K562 (cell line): Measurements from ENCODE around the gene HGD. TPM values are rescaled to one million over a fixed set of nuclear protein-coding genes. Genes with fewer than 3 reads are reported as not detected.

Experiments used
- CBX5 ChIP-seq: IDR thresholded peaks from 2 replicates; pipeline ENCODE4 v1.6.1; 2014; ENCODE audit warnings: low read depth, borderline replicate concordance
- CSDE1 ChIP-seq, 2 experiments: fragments of 450-650 bp; IDR thresholded peaks; 2 replicates each; pipeline ENCODE4 v1.6.1; 2016; ENCODE audit warnings: mild to moderate bottlenecking in 1 of 2
- E2F5 ChIP-seq: sonication (generic); formaldehyde crosslinking; IDR thresholded peaks from 2 replicates; pipeline ENCODE4 v1.8.0; 2022; ENCODE audit warnings: mild to moderate bottlenecking, missing genetic modification reagents
- FOS ChIP-seq: IDR thresholded peaks from 3 replicates; pipeline ENCODE4 v1.6.1; 2011; ENCODE audit not compliant: insufficient read length; ENCODE audit errors: extremely low read depth
- HDAC6 ChIP-seq: IDR thresholded peaks from 2 replicates; pipeline ENCODE4 v1.6.1; 2012; ENCODE audit warnings: low read depth, mild to moderate bottlenecking, control low read depth, inconsistent platforms, low read length, moderate library complexity
- MLLT1 ChIP-seq, 2 experiments: fragments of 450-650 bp; IDR thresholded peaks; 2 replicates each; pipeline ENCODE4 v1.6.1; 2016
- NFIX ChIP-seq: fragments of 250-450 bp; sonication (Bioruptor Pico); IDR thresholded peaks from 2 replicates; pipeline ENCODE4 v1.4.0; 2020; ENCODE audit warnings: low read depth, mild to moderate bottlenecking, moderate library complexity
- PPARD ChIP-seq: fragments of 250-450 bp; sonication (Bioruptor Pico); IDR thresholded peaks from 2 replicates; pipeline ENCODE4 v1.8.0; 2022; ENCODE audit warnings: inconsistent platforms, mild to moderate bottlenecking, moderate library complexity
- PTRF ChIP-seq: fragments of 450-650 bp; IDR thresholded peaks from 2 replicates; pipeline ENCODE4 v1.6.1; 2016; ENCODE audit warnings: mild to moderate bottlenecking, missing genetic modification characterization, missing compliant biosample characterization
- RBM39 ChIP-seq: fragments of 200-400 bp; formaldehyde crosslinking; optimal IDR thresholded peaks from 2 replicates; pipeline ENCODE3; 2018; ENCODE audit warnings: low read depth, low read length
- TRIM28 ChIP-seq: fragments of 450-650 bp; IDR thresholded peaks from 2 replicates; pipeline ENCODE4 v1.6.1; 2017
- ZNF124 ChIP-seq: sonication (generic); formaldehyde crosslinking; IDR thresholded peaks from 2 replicates; pipeline ENCODE4 v1.8.1; 2022; ENCODE audit warnings: missing genetic modification reagents
- ZNF280A ChIP-seq: fragments of 450-650 bp; IDR thresholded peaks from 2 replicates; pipeline ENCODE4 v1.6.1; 2018; ENCODE audit warnings: mild to moderate bottlenecking, low read depth; ENCODE audit not compliant: partially characterized antibody
- ZNF354B ChIP-seq: fragments of 250-450 bp; sonication (Bioruptor Pico); IDR thresholded peaks from 2 replicates; pipeline ENCODE4 v1.4.0; 2020
- ZNF778 ChIP-seq: fragments of 450-650 bp; formaldehyde crosslinking; IDR thresholded peaks from 2 replicates; pipeline ENCODE4 v1.4.0; 2020; ENCODE audit warnings: mild to moderate bottlenecking, moderate library complexity
- polyA plus RNA-seq, 8 experiments: library from polyadenylated mRNA; depleted of rRNA in 4 of 8; stranded (reverse) in 5 of 8; unstranded in 3 of 8; fragments of >200 nt; fragmentation: Nextera tagmentation in 2 of 8; fragmentation: Illumina TruSeq in 1 of 8; extraction: Ambion mirVana in 2 of 8; extraction: Trizol in 1 of 8; gene quantifications; 2 replicates each; pipeline versions ENCODE4 v1.2.1 to v1.2.3, GENCODE V29; 2011 to 2014; ENCODE audit warnings: inconsistent platforms in 1 of 8, missing spikeins in 1 of 8
- total RNA-seq, 7 experiments: library from RNA; depleted of rRNA in 6 of 7; stranded (reverse); fragments of >200 nt in 6 of 7; fragmentation: Illumina TruSeq in 2 of 7; extraction: Trizol in 2 of 7; gene quantifications; 2 replicates each; pipeline versions ENCODE4 v1.2.1 to v1.2.3, GENCODE V29; 2011 to 2021; ENCODE audit warnings: low replicate concordance in 1 of 7
- TF ChIP-seq, protein P1 (sequence below): fragments of 250-450 bp; sonication (Bioruptor Pico); IDR thresholded peaks from 2 replicates; pipeline ENCODE4 v1.5.0; 2021; ENCODE audit warnings: mild to moderate bottlenecking, borderline replicate concordance
- TF ChIP-seq, protein P2 (sequence below): fragments of 150-350 bp; conservative IDR thresholded peaks from 2 replicates; pipeline ENCODE4 v1.6.1; 2014; ENCODE audit warnings: low read length
- TF ChIP-seq, protein P3 (sequence below): sonication (generic); formaldehyde crosslinking; IDR thresholded peaks from 2 replicates; pipeline ENCODE4 v1.5.0; 2020; ENCODE audit warnings: missing genetic modification reagents

Gene HGD
- total and polyA plus RNA-seq, 9 of the 15 experiments (the other 6 are each of a cell fraction or from before 2014, with no cell fraction given): 0.08 to 0.25 (median 0.17) TPM; not detected in 4

- TF ChIP-seq MLLT1 (IDR thresholded peaks at IDR 0.05) (no peak), ZNF354B (CRISPR knock-in tag) (no peak), CBX5 (no peak), PTRF (tag) (no peak), FOS (peak; percentile 32), ZNF280A (no peak), CSDE1 (IDR thresholded peaks at IDR 0.05) (no peak), ZNF124 (CRISPR knock-in tag) (no peak), TRIM28 (no peak), E2F5 (no peak), NFIX (CRISPR knock-in tag) (no peak), PPARD (CRISPR knock-in tag) (no peak), RBM39 (no peak), HDAC6 (no peak), ZNF778 (CRISPR knock-in tag) (no peak)
- TF ChIP-seq, protein P1, sequence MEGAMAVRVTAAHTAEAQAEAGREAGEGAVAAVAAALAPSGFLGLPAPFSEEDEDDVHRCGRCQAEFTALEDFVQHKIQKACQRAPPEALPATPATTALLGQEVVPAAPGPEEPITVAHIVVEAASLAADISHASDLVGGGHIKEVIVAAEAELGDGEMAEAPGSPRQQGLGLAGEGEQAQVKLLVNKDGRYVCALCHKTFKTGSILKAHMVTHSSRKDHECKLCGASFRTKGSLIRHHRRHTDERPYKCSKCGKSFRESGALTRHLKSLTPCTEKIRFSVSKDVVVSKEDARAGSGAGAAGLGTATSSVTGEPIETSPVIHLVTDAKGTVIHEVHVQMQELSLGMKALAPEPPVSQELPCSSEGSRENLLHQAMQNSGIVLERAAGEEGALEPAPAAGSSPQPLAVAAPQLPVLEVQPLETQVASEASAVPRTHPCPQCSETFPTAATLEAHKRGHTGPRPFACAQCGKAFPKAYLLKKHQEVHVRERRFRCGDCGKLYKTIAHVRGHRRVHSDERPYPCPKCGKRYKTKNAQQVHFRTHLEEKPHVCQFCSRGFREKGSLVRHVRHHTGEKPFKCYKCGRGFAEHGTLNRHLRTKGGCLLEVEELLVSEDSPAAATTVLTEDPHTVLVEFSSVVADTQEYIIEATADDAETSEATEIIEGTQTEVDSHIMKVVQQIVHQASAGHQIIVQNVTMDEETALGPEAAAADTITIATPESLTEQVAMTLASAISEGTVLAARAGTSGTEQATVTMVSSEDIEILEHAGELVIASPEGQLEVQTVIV (CRISPR knock-in tag): no peak
- TF ChIP-seq, protein P2, sequence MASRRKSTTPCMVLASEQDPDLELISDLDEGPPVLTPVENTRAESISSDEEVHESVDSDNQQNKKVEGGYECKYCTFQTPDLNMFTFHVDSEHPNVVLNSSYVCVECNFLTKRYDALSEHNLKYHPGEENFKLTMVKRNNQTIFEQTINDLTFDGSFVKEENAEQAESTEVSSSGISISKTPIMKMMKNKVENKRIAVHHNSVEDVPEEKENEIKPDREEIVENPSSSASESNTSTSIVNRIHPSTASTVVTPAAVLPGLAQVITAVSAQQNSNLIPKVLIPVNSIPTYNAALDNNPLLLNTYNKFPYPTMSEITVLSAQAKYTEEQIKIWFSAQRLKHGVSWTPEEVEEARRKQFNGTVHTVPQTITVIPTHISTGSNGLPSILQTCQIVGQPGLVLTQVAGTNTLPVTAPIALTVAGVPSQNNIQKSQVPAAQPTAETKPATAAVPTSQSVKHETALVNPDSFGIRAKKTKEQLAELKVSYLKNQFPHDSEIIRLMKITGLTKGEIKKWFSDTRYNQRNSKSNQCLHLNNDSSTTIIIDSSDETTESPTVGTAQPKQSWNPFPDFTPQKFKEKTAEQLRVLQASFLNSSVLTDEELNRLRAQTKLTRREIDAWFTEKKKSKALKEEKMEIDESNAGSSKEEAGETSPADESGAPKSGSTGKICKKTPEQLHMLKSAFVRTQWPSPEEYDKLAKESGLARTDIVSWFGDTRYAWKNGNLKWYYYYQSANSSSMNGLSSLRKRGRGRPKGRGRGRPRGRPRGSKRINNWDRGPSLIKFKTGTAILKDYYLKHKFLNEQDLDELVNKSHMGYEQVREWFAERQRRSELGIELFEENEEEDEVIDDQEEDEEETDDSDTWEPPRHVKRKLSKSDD: no peak
- TF ChIP-seq, protein P3, sequence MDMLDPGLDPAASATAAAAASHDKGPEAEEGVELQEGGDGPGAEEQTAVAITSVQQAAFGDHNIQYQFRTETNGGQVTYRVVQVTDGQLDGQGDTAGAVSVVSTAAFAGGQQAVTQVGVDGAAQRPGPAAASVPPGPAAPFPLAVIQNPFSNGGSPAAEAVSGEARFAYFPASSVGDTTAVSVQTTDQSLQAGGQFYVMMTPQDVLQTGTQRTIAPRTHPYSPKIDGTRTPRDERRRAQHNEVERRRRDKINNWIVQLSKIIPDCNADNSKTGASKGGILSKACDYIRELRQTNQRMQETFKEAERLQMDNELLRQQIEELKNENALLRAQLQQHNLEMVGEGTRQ (CRISPR knock-in tag): no peak
These were observed 58.9 kb downstream of the HGD start (continued) for GRCh38 chr3:120622870-120623726.
